Stimulated activated naive CD8-positive, alpha-beta T cell treated with anti-CD3 and anti-CD28 coated beads, Interleukin-15, amount 100 ng/mL, for 72 hours (primary cell): ENCODE measurements around the gene KIF19.
A peak's percentile ranks its signal among the peaks of the same experiment; 100 is the strongest.

ENCODE experiments used
- ATAC-seq: fragments of 150-1000 bp; cut with Tn5 transposase; 2 replicates; pipeline ENCODE4 v1.10.0; 2021; ENCODE audit warnings: mild to moderate bottlenecking, moderate library complexity
- DNase-seq, 2 donors: peaks; one replicate each; pipeline ENCODE4 v3.0.0; 2021 to 2022
- H3K27ac Mint-ChIP-seq, 2 donors: one replicate each; pipeline ENCODE4 v1.8.0; 2022; ENCODE audit warnings: mild to moderate bottlenecking in 2 of 2, mixed read lengths in 2 of 2, moderate library complexity in 2 of 2
- H3K27me3 Mint-ChIP-seq: one replicate; pipeline ENCODE4 v1.8.0; 2022; ENCODE audit warnings: mixed read lengths
- H3K4me1 Mint-ChIP-seq: one replicate; pipeline ENCODE4 v1.8.0; 2022; ENCODE audit warnings: mild to moderate bottlenecking, mixed read lengths
- H3K4me3 Mint-ChIP-seq, 2 donors: one replicate each; pipeline ENCODE4 v1.8.0; 2022; ENCODE audit warnings: mild to moderate bottlenecking in 2 of 2, mixed read lengths in 2 of 2, moderate library complexity in 1 of 2
- H3K9me3 Mint-ChIP-seq, 2 donors: one replicate each; pipeline ENCODE4 v1.8.0; 2022; ENCODE audit warnings: mixed read lengths in 2 of 2

KIF19 gene

DNA sequence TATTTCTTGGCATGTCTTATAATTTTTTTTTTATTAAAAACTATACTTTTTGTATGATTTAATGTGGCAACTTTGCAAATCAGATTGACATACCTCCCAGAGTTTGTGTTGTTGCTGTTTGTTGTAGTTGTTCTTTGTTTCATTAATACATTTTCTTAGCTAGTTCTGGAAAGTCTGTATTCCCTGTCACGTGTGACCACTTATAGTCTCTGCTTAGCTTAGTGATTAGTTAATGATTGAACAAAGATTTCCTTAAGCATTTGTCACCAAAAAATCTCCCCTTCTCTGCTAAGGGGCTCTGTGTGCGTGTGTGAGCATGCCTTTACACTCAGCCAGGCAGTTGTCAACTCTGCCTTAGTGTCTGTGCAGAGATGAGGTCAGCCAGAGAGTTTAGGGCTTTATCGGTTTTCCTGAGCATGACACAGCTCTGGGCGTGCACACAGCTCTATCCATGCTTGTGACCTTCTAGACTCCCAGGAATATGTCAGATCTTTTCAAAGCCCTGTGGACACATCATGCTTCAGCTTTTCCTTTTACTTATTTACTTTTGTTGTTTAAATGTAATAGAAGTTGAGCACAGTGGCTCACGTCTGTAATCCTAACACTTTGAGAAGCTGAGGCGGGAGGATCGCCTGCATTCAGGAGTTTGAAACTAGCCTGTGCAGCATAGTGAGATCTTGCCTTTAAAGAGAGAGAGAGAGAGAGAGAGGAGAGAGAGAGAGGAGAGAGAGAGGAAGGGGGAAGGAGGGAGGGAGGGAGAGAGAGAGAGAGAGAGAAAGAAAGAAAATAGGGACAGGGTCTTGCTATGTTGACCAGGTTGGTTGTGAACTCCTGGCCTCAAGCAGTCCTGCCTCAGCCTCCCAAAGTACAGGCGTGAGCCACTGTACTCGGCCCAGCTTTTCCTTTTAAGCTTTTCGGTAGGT, 30.1 kb upstream of the KIF19 start:
- Mint-ChIP-seq H3K4me1 (peaks cover 7% of the 10 kb centered on the region), H3K4me3 (no peak overlapping the region), H3K27me3 (peaks cover 24% of the 10 kb centered on the region), H3K27ac (no peak overlapping the region), H3K9me3 (no peaks in the 10 kb centered on the region)
- ATAC-seq (no peak), DNase-seq (no peak)

DNA sequence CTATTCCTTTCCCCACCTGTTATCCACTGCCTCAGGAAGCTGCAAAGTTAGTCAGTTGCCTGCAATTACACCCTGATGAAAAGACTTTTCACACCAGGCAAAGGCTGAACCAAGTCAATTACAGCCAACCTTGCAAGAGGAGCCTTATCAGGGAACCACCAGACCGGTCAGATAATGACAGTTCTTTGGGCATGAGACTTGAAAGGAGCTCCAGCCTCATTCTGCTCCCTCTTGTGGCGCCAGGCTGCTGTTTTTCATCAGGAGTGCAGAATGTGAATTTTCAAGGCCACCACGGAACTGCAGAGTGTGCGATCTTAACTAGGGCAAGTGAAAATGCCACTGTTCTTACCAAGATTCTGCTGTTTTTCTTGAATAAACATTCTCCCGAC, 29.5 kb upstream of the KIF19 start:
- Mint-ChIP-seq H3K4me3 (no peak overlapping the region), H3K4me1 (peaks cover 7% of the 10 kb centered on the region), H3K27ac (no peak overlapping the region), H3K27me3 (peaks cover 24% of the 10 kb centered on the region), H3K9me3 (no peaks in the 10 kb centered on the region)
- DNase-seq (peak in 1 of 2 donors; percentile 15), ATAC-seq (no peak)

DNA sequence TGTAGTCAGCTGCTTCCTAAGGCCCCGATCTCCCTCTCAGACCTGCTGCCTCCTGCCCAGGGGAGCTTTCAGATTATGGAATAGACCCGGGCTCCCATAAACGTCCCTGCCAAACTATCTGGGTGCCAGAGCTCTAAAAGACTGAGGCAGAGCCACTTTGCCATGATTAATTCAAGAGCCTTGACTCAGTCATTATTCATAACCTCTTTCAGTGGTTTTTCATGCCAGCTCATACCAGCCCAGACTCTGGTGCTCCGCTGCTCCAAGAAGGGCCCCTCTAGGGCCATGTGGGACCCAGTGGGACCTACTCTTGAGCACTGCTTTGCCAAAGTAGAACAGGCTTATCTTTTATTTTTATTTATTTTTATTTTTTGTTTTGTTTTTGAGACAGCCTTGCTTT, 28.1 kb upstream of the KIF19 start:
- Mint-ChIP-seq H3K4me1 (peaks cover 7% of the 10 kb centered on the region), H3K9me3 (no peaks in the 10 kb centered on the region), H3K27ac (peak overlapping the region in 1 of 2 donors; percentile 89), H3K4me3 (peak overlapping the region in 1 of 2 donors; percentile 64), H3K27me3 (peaks cover 24% of the 10 kb centered on the region)
- DNase-seq = peak in 1 of 2 donors; percentile 64
- peak; percentile 97 for ATAC-seq

GRCh38 chr17:74298778-74299177, 27.2 kb upstream of the KIF19 start:
- no peak for ATAC-seq
- DNase-seq = no peak
- peaks cover 7% of the 10 kb centered on the region for H3K4me1 Mint-ChIP-seq
- no peaks in the 10 kb centered on the region for H3K9me3 Mint-ChIP-seq
- peaks cover 24% of the 10 kb centered on the region for H3K27me3 Mint-ChIP-seq
- no peak overlapping the region for H3K4me3 Mint-ChIP-seq
- no peak overlapping the region for H3K27ac Mint-ChIP-seq

DNA sequence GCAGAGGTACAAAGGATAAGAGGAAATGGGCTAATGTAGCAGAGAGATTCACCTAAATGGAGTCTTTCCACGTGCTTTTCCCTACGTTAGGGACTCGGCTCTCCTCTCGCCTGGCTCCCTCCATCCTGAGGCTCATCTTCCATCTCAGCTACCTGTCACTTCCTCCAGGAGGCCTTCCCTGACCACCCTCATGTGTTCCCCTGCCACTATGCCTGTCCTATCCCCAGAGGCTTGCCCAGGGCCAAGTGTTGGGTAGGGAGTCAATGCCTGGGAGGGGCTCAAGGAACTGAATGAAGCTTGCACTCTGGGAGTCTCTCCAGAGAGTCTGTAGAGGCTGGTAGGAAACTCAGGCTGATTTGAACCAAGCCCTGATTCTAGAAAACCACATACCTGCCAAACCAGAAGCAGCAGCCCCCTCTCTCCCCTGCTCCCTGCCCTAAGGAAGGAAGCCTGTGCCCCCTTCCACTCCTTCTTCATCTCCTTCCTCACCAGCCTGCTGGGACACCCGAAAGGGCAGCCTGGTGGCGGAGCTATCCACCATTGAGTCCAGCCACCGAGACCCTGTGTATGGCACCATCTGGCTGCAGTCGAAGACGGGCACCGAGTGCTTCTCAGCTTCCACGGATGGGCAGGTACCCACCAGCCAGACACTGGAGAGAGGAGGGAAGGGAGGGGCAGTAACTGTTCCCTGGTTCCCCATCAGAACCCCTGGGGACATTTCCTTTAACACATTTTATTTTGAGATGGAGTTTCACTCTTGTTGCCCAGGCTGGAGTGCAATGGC, 26.6 kb upstream of the KIF19 start:
- Mint-ChIP-seq H3K4me1 (peaks cover 7% of the 10 kb centered on the region), H3K27ac (no peak overlapping the region), H3K27me3 (peaks cover 24% of the 10 kb centered on the region), H3K9me3 (no peaks in the 10 kb centered on the region), H3K4me3 (no peak overlapping the region)
- no peak for DNase-seq
- no peak for ATAC-seq

DNA sequence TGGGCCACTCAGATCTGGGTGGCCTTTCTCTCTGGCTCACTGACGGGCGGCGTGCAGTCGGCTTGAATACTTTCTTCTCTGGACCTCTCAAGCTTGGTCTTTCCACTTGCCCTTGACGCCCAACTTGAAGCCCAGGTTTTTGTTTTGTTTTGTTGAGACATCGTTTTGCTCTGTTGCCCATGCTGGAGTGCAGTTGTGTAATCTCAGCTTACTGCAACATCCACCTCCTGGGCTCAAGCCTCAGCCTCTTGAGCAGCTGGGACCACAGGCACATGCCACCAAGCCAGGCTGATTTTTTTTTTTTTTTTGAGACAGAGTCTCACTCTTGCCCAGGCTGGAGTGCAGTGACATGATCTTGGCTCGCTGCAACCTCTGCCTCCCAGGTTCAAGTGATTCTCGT, 22.7 kb upstream of the KIF19 start:
- Mint-ChIP-seq H3K4me1 (peaks cover 13% of the 10 kb centered on the region), H3K27me3 (peaks cover 35% of the 10 kb centered on the region), H3K27ac (peak overlapping the region in 1 of 2 donors; percentile 7), H3K9me3 (no peaks in the 10 kb centered on the region), H3K4me3 (no peak overlapping the region)
- ATAC-seq (no peak), DNase-seq (no peak)

- DNase-seq = no peak
- Mint-ChIP-seq H3K27ac (no peak overlapping the region), H3K4me1 (peaks cover 14% of the 10 kb centered on the region), H3K9me3 (no peaks in the 10 kb centered on the region), H3K27me3 (peaks cover 39% of the 10 kb centered on the region), H3K4me3 (no peak overlapping the region)
- ATAC-seq = no peak
Observed at GRCh38 chr17:74304184-74304583, 21.8 kb upstream of the KIF19 start.

- H3K4me3 Mint-ChIP-seq = no peak overlapping the region
- H3K27me3 Mint-ChIP-seq = peaks cover 25% of the 10 kb centered on the region
- peak overlapping the region in 1 of 2 donors; percentile 64 for H3K27ac Mint-ChIP-seq
- H3K9me3 Mint-ChIP-seq = no peaks in the 10 kb centered on the region
- DNase-seq (no peak), ATAC-seq (peak; percentile 73)
- H3K4me1 Mint-ChIP-seq = peaks cover 14% of the 10 kb centered on the region
Observed at GRCh38 chr17:74305865-74306654, 20.0 kb upstream of the KIF19 start.

- Mint-ChIP-seq H3K4me1 (peaks cover 14% of the 10 kb centered on the region), H3K27ac (peak overlapping the region in 1 of 2 donors; percentile 76)
- no peak for ATAC-seq
Observed at GRCh38 chr17:74307984-74308773, 17.8 kb upstream of the KIF19 start.

DNA sequence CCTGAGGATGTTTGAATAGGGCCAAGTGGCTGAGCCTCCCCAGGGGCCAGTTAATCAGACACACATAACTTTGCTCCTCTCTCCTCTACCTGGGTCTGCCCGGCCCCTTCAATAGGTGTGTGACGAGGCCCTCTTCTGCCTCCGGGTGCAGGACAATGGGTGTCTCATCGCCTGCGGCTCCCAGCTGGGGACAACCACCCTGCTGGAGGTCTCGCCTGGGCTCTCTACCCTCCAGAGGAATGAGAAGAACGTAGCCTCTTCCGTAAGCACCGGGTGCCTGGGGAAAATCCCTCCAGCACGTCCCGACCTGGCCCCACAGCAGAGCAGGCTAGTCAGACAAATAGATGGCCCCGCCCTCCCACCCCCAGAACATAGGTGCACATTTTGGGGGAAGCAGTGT, 16.1 kb upstream of the KIF19 start:
- DNase-seq (no peak), ATAC-seq (no peak)
- Mint-ChIP-seq H3K27ac (no peak overlapping the region), H3K27me3 (peaks cover 25% of the 10 kb centered on the region), H3K4me3 (no peak overlapping the region), H3K4me1 (peaks cover 14% of the 10 kb centered on the region), H3K9me3 (peaks cover 7 to 14% of the 10 kb centered on the region in 2 donors)

More at GRCh38 chr17:74307984-74308773, 17.8 kb upstream of the KIF19 start:
- Mint-ChIP-seq H3K9me3 (peaks cover 7 to 14% of the 10 kb centered on the region in 2 donors), H3K27me3 (peaks cover 25% of the 10 kb centered on the region), H3K4me3 (no peak overlapping the region)
- DNase-seq = no peak

DNA sequence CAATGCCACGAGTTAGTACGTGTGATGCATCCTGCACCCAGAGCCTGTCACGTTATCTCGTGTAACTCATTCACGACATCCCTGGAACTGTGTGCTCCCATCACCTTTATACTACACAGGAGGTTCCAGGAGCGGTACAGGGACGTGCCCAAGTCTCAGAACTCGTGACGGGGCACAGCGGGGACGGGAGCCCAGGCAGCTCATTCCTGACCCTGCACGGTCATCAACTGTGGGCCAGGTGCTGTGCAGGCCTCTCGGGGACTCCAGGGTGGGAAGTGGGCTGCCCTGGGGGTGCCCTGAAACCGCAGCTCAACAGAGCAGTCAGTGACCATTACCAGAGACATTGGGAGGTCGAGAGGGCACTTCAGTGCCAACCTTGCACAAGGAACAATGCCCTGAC, 11.1 kb upstream of the KIF19 start:
- DNase-seq (no peak), ATAC-seq (no peak)
- no peaks in the 10 kb centered on the region for H3K4me1 Mint-ChIP-seq
- no peaks in the 10 kb centered on the region for H3K27me3 Mint-ChIP-seq
- H3K4me3 Mint-ChIP-seq = no peak overlapping the region
- H3K9me3 Mint-ChIP-seq = peaks cover 7 to 14% of the 10 kb centered on the region in 2 donors
- H3K27ac Mint-ChIP-seq = no peak overlapping the region

DNA sequence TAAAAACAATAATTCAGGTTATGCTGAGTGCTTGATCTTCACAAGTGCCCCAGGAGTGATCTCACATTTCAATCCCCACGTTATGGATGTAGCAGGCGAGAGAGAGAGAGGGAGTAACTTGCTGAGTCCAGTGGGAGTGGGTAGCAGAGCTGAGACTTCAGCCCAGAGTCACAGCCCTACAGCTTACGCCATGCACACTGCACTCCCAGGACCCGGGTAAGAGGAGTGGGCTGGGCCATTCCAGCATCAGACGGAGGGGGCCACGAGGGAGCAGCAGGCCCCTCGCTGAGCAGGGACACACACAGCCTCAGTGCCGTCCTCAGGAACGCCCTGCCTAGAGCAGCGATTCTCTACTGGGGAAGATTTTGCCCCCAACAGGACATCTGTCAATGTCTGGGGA, 9.8 kb upstream of the KIF19 start:
- H3K27ac Mint-ChIP-seq = no peak overlapping the region

GRCh38 chr17:74317071-74317470, 9.0 kb upstream of the KIF19 start:
- Mint-ChIP-seq H3K27me3 (peaks cover 6% of the 10 kb centered on the region), H3K27ac (no peak overlapping the region), H3K4me3 (no peak overlapping the region), H3K4me1 (no peaks in the 10 kb centered on the region), H3K9me3 (peaks cover 7 to 9% of the 10 kb centered on the region in 2 donors)
- ATAC-seq (no peak), DNase-seq (no peak)

More for the DNA sequence above, 9.8 kb upstream of the KIF19 start:
- Mint-ChIP-seq H3K27me3 (no peaks in the 10 kb centered on the region), H3K9me3 (peaks cover 7 to 14% of the 10 kb centered on the region in 2 donors), H3K4me1 (no peaks in the 10 kb centered on the region), H3K4me3 (no peak overlapping the region)
- ATAC-seq (no peak), DNase-seq (no peak)

GRCh38 chr17:74318391-74318790, 7.6 kb upstream of the KIF19 start:
- Mint-ChIP-seq H3K9me3 (no peaks in the 10 kb centered on the region), H3K4me3 (no peak overlapping the region)

GRCh38 chr17:74324521-74324920, 1.5 kb upstream of the KIF19 start:
- DNase-seq = no peak
- no peak overlapping the region for H3K4me3 Mint-ChIP-seq
- H3K27ac Mint-ChIP-seq = no peak overlapping the region
- H3K9me3 Mint-ChIP-seq = no peaks in the 10 kb centered on the region
- H3K4me1 Mint-ChIP-seq = peaks cover 20% of the 10 kb centered on the region
- no peak for ATAC-seq
- peaks cover 63% of the 10 kb centered on the region for H3K27me3 Mint-ChIP-seq

More at GRCh38 chr17:74318391-74318790, 7.6 kb upstream of the KIF19 start:
- ATAC-seq (no peak), DNase-seq (no peak)
- no peaks in the 10 kb centered on the region for H3K4me1 Mint-ChIP-seq
- H3K27me3 Mint-ChIP-seq = peaks cover 19% of the 10 kb centered on the region
- no peak overlapping the region for H3K27ac Mint-ChIP-seq
